AG09319 (cell line): ENCODE data around the gene CMTM2.

Source experiments
- DNase-seq: peaks from one replicate; pipeline ENCODE4 v3.0.0-alpha.2; 2010; ENCODE audit warnings: low read depth; ENCODE audit errors: extremely low read depth
- CTCF ChIP-seq: IDR thresholded peaks from 2 replicates; pipeline ENCODE4 v1.5.1; 2011; ENCODE audit warnings: low read depth, mild to moderate bottlenecking, inconsistent platforms, low read length, moderate library complexity

The CMTM2 gene

GRCh38 chr16:66541388-66542355 lies 37.6 kb upstream of the CMTM2 start:
- no peak for DNase-seq
- no peak for TF ChIP-seq CTCF

GRCh38 chr16:66542396-66542795 lies 36.9 kb upstream of the CMTM2 start:
- DNase-seq, result no peak
- no peak for TF ChIP-seq CTCF

GRCh38 chr16:66543541-66543940 lies 35.7 kb upstream of the CMTM2 start:
- no peak for TF ChIP-seq CTCF
- DNase-seq, result no peak

- no peak for TF ChIP-seq CTCF
- no peak for DNase-seq
These were observed 35.1 kb upstream of the CMTM2 start for GRCh38 chr16:66544016-66544757.

GRCh38 chr16:66547101-66547989 lies 31.9 kb upstream of the CMTM2 start:
- DNase-seq, result no peak
- no peak for TF ChIP-seq CTCF

- TF ChIP-seq CTCF, result no peak
- no peak for DNase-seq
These were observed 31.2 kb upstream of the CMTM2 start for GRCh38 chr16:66548068-66548467.
